Mammary epithelial cell (primary cell): Measurements from ENCODE around the gene FAM50A.

Experiments
- CTCF ChIP-seq, 2 donors: IDR thresholded peaks in 1 of 2; conservative IDR thresholded peaks in 1 of 2; 2 replicates each; pipeline ENCODE4 v1.5.1; 2011 to 2012; ENCODE audit warnings: inconsistent platforms in 2 of 2, low read length in 2 of 2, mild to moderate bottlenecking in 2 of 2, control low read depth in 1 of 2, low read depth in 1 of 2; ENCODE audit not compliant: insufficient read depth in 1 of 2; ENCODE audit errors: extremely low read depth in 1 of 2
- EZH2 ChIP-seq: IDR thresholded peaks from 2 replicates; pipeline ENCODE4 v1.6.1; 2012; ENCODE audit warnings: low read length, inconsistent platforms, borderline replicate concordance

DNA sequence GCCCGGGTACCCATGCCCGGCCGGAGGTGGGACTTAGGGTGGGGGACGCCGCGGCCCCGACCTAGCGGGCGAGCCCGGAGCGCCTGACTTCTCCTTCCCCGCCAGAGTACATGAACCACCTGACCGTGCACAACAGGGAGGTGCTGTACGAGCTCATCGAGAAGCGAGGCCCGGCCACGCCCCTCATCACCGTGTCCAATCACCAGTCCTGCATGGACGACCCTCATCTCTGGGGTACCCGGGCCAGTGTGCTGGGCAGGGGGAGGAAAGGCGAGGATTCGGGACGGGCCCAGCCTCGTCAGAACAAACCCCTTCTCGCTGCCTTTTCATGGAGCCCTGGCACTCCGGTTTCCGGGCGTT is 32.0 kb upstream of the FAM50A start:
- TF ChIP-seq CTCF (conservative IDR thresholded peaks at IDR 0.05 in 1 of 2, IDR thresholded peaks at IDR 0.05 in 1 of 2; ENCODE audit: extremely low read depth in 1 of 2, insufficient read depth in 1 of 2, low read depth in 1 of 2, low read length in 2 of 2), result no peak
- no peak for TF ChIP-seq EZH2
